ENCODE data around the gene C1orf74. TPM values are rescaled to one million over a fixed set of nuclear protein-coding genes. Genes with fewer than 3 reads are reported as not detected.

The C1orf74 gene
- total RNA-seq, 1 donor, result 3.6 TPM

GRCh38 chr1:209785592-209785991 is 1.2 kb upstream of the C1orf74 start:
- no peak overlapping the region for H3K4me3 ChIP-seq (ENCODE audit: low read depth, low read length)
- DNase-seq (ENCODE audit: low read depth), result no peak
- TF ChIP-seq, protein P1, sequence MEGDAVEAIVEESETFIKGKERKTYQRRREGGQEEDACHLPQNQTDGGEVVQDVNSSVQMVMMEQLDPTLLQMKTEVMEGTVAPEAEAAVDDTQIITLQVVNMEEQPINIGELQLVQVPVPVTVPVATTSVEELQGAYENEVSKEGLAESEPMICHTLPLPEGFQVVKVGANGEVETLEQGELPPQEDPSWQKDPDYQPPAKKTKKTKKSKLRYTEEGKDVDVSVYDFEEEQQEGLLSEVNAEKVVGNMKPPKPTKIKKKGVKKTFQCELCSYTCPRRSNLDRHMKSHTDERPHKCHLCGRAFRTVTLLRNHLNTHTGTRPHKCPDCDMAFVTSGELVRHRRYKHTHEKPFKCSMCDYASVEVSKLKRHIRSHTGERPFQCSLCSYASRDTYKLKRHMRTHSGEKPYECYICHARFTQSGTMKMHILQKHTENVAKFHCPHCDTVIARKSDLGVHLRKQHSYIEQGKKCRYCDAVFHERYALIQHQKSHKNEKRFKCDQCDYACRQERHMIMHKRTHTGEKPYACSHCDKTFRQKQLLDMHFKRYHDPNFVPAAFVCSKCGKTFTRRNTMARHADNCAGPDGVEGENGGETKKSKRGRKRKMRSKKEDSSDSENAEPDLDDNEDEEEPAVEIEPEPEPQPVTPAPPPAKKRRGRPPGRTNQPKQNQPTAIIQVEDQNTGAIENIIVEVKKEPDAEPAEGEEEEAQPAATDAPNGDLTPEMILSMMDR (IDR thresholded peaks at IDR 0.05; ENCODE audit: insufficient read depth, low read length), result no peak

DNA sequence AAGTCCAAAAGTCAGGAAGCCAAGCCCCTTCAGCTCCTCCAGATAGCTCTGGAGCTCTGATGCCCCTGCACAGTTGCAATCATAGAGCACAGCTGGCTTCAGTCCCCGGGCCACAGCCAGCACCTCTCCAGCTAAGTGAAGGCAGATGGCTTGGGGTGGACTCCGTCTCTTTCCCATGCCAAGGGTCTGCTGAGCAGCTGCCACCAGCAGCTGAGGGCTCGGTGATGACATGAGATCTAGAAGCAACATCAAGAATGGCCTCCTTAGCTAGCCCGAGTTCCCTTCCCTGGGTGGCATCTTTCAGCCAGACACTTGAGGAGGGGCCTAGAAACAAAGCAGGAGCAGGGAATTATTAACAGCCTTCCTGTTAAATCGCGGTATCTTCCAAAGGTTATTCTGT is 973 bp downstream of the C1orf74 start:
- peak overlapping the region; percentile 87 for H3K4me3 ChIP-seq (ENCODE audit: low read depth, low read length)
- TF ChIP-seq, protein P1 (IDR thresholded peaks at IDR 0.05; ENCODE audit: insufficient read depth, low read length), result no peak
- no peak for DNase-seq (ENCODE audit: low read depth)

DNA sequence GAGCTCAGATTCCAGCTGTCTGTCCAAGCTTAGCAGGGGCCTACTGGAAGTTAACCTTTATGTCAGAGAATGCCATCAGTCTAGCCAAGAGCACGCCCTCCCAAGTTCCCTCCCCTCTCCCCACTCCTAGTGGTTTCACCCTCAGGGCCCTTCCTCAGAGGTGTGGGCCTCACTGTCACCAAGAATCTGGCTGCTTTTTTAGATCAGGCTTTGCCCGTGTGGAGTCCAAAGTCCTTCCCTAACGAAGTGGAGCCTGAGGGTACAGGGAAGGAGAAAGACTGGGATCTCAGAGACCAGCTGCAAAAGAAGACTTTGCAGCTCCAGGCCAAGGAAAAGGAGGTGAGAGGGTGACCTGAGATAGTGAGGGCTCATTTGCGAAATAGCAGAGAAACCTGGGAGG is 4.1 kb downstream of the C1orf74 start:
- no peak for DNase-seq (ENCODE audit: low read depth)
- TF ChIP-seq, protein P1 (IDR thresholded peaks at IDR 0.05; ENCODE audit: insufficient read depth, low read length), result no peak
- H3K4me3 ChIP-seq (ENCODE audit: low read depth, low read length), result no peak overlapping the region

DNA sequence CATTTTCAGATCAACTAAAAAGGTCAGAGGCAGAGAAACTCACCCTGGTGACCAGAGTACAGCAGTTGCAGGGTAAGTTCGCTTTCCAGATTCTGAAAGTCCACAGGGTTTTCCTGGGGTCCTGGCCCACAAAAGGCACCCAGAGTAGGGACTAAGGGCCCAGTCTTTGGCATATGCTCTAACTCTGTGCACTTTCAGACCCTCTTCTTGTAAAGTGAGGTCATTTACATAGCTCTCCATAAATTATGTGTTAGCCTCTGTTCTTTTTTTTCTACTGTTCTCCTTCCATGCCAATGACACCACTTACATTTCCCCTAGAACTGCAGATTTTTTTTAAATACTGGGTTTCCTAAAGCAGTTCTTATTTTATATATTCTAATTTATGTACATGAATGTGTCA is 6.3 kb downstream of the C1orf74 start:
- DNase-seq (ENCODE audit: low read depth), result no peak
- TF ChIP-seq, protein P1 (IDR thresholded peaks at IDR 0.05; ENCODE audit: insufficient read depth, low read length), result no peak
- no peak overlapping the region for H3K4me3 ChIP-seq (ENCODE audit: low read depth, low read length)

DNA sequence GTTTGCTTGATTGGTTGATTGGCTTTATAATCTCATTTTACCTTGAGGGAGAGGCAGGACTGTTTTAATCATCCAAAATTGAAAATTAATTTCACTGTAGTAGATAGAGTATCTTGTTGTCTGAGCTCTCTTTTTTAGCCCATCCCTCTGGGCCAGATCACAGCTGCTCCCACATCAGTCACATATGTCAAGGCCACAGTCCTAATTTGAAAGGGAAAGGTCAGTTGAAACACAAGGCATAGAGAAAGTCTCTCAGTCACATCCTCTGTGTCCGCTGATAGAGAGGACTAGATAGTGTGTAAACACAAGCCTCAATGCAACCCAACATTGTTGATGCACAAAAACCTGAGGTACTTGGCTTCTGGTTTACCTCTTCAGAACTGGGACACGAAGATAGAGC is 6.8 kb downstream of the C1orf74 start:
- DNase-seq (ENCODE audit: low read depth), result no peak
- no peak overlapping the region for H3K4me3 ChIP-seq (ENCODE audit: low read depth, low read length)
- TF ChIP-seq, protein P1 (IDR thresholded peaks at IDR 0.05; ENCODE audit: insufficient read depth, low read length), result no peak

DNA sequence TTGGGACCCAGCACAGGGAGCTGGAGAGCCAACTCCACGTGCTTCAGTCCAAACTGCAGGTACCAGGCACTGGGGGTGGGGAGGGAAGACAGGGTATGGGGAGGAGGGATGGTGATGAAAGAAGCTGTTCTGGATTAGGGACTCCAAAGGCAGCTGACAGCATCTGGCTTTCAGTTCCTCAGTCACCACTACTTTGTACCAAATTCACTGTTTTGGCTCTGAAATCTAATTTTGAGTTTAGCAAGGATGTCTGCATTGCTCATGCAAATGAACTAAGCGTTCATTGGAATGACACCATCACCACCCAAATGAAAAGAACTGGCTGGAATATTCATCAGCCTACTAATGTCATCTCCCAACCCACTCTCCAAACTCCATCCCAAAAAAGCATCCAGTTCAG is 8.7 kb downstream of the C1orf74 start:
- no peak for DNase-seq (ENCODE audit: low read depth)
- TF ChIP-seq, protein P1 (IDR thresholded peaks at IDR 0.05; ENCODE audit: insufficient read depth, low read length), result no peak
- H3K4me3 ChIP-seq (ENCODE audit: low read depth, low read length), result no peak overlapping the region

GRCh38 chr1:209774592-209774991 is 9.8 kb downstream of the C1orf74 start:
- H3K4me3 ChIP-seq (ENCODE audit: low read depth, low read length), result no peak overlapping the region
- TF ChIP-seq, protein P1 (IDR thresholded peaks at IDR 0.05; ENCODE audit: insufficient read depth, low read length), result no peak
- no peak for DNase-seq (ENCODE audit: low read depth)
